Measurements from ENCODE around the gene MT1M. TPM values are rescaled to one million over a fixed set of nuclear protein-coding genes. Genes with fewer than 3 reads are reported as not detected.
"Not testable (repeated sequence)": the region's sequence is repeated elsewhere in the genome, so short reads cannot be mapped to it uniquely, and the experiment has no call there.

MT1M gene
- not detected in 2 replicates for polyA plus RNA-seq (2014; cell fraction: cytosol; rRNA removed)
- not detected in 2 replicates for polyA plus RNA-seq (2014; cell fraction: nucleus; rRNA removed)

GRCh38 chr16:56632156-56632847, at the start of gene MT1M:
TSS of gene MT1M (plus strand) at chr16:56632659. CDS start at chr16:56632732, 73 bp downstream.
- DNase-seq (ENCODE audit: low spot score) = no peak

DNA sequence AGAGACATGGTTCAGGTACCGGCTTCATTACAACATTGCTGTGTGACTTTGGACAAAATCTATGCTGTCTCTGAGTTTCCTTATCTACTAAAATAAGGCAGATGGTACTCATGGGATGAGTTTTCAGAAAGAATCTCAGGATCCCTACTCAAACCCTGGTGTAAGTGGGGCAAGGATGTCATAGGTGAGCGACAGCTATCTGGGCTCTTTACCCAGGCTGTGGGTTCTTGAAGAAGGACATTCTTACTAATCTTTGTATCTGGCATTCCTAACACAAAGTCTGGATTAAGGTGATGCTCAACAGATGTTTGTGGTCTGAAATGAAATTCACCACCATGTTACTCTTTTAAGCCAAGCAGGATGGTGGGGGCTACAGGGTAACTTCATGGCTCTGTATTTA, 49.5 kb upstream of the MT1M start:
- not testable (repeated sequence) for DNase-seq (ENCODE audit: low spot score)

DNA sequence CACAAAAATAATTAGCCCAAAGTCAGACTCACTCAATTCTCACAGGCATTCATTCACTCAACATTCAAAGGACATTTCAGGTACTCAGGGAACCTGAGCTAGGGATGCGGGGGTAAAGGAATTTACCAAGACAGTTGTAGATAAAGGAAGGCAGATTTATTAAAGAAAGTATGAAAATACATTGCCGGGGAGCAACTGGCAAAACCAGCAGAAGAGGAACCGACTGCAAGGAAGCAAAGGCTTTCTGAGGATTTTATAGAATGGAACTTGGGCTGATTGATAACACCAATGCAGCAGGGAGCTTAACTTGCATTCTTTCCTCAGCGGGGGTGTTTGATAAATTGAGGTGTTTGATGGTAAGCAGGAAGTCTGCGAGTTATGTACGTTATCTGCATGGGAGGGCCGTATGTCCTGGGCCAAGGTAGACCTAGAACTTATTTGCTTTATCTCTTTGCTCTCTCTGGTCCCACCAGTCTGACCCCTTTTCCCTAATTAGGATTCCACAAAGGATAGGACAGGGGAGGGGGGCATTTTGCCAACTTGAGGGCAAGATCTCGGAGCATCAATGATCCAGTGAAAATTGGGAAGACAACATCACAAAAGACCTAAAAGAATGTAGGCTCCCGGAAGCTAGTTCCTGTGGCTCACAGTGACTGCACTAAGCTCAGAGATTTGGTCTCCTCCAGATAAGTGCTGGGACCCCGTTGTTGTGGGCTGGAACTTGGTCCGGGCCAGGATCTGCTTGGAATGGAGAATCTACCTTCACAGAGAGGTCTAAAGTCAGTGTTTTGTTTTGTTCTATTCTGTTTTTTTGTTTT, 48.9 kb upstream of the MT1M start:
- no peak for DNase-seq (ENCODE audit: low spot score)

- no peak for DNase-seq (ENCODE audit: low spot score)
Observed at GRCh38 chr16:56584276-56584675, 48.2 kb upstream of the MT1M start.

DNA sequence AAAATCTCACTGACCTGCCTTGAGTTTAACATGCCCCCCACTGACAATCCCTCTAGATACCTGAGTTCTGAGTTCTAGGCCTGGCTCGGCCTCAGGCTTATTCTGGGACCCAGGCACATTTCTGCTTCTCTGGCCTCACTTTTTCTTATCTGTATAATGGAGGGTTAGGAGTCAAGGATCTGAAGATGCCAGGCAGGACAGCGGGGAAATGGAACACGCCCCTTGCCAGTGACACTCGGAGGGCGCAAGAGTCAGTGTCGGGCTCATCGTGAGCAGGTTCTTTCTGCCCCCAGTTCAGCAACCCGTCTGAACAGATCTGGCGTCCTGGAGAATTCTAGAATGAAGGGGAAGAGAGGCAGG, 43.7 kb upstream of the MT1M start:
- DNase-seq (ENCODE audit: low spot score) = no peak

DNA sequence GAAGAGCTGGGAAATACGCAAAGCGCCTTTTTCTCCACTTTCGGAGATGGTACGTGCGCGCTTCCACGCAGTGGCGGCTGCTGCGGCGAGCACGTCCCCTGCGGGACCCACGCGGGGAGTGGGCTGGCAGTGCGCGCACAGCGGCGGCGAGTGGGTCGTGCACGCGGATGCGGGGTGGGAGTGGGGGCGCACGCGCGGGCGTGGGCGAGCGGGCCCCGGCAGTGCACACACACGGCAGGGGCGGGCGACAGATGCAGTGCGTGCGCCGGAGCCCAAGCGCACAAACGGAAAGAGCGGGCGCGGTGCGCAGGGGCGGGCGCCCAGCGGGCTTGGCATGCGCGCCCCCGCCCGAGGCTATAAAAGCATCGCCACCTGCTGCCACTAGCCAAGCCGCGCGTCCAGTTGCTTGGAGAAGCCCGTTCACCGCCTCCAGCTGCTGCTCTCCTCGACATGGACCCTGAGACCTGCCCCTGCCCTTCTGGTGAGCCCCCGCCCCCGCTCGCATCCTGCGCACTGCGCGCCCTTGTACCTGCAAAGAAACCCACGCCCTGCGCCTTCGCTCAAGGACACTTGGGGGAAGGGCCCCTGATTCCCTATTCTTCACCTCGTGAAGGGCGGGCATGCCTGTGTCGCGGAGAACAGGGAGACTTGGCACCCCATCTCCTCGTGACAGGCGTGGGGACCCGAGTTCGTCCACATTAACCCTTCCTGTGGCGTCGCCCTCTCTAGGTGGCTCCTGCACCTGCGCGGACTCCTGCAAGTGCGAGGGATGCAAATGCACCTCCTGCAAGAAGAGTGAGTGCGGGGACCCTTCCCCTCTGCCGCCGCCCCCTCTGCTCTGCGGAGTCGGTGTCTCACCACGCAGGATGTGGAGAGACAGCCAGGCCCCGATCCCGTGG, 43.1 kb upstream of the MT1M start, which contains the start of gene MT3:
Gene MT3 (plus strand): TSS at position 388 of the 899 bp plus-strand sequence. CDS start 63 bp downstream, at position 451.
- no peak for DNase-seq (ENCODE audit: low spot score)

DNA sequence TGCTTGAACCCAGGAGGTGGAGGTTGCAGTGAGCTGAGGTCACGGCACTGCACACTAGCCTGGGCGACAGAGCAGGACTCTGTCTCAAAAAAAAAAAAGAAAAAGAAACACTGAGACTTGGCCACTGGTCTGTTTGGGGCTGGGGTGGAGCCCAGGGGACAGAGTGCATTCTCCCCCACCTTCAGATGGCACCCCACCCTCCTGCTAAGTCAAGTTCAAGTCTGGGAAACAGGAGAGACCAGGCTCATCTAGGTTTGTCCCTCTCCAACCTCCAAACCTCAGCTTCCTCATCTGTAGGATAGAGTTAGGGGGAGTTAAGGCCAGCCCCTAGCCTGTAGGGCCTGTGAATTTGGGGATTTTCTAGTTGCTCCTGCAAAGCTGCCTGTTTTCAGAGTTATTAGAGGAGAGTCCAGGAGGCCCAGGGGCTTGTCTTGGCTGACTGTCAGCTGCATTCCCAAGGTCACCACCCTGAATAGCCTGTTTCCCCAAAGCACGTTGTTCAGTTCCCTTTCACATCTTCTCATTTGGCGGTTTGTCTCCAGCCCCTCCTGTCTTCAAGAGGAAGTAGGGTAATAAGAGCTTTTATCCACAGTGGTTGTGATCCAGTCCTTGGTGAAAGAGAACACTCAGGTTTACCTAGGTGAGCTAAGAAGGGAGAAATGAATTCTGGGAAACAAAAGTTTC, 40.9 kb upstream of the MT1M start:
- DNase-seq (ENCODE audit: low spot score) = no peak

DNA sequence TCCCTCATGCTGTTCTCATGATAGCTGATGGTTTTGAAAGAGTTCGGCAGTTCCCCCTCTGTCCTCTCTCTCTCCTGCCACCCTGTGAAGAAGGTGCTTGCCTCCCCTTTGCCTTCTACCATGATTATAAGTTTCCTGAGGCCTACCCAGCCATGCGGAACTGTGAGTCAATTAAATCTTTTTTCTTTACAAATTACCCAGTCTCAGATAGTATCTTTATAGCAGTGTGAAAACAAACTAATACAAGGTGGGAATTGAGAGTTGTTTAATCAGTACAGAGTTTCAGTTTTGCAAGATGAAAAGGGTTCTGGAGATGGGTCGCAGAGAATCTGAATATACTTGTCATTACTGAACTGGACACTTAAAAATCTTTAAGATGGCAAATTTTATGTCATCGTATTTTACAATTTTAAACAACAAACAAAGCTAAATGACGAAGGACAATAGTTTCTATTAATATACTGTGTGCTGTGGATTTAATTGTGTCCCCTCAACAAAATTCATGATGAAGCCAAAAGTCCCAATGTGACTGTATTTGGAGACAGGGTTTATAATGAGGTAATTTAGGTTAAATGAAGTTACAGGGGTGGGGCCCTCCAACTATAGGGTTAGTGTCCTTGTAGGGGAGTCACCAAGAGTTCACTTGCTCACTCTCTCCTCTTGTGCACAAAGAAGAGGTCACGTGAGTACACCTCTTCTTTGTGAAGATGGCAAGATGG, 38.7 kb upstream of the MT1M start:
- DNase-seq (ENCODE audit: low spot score) = no peak

GRCh38 chr16:56594292-56594619, 38.2 kb upstream of the MT1M start:
- DNase-seq (ENCODE audit: low spot score) = no peak

DNA sequence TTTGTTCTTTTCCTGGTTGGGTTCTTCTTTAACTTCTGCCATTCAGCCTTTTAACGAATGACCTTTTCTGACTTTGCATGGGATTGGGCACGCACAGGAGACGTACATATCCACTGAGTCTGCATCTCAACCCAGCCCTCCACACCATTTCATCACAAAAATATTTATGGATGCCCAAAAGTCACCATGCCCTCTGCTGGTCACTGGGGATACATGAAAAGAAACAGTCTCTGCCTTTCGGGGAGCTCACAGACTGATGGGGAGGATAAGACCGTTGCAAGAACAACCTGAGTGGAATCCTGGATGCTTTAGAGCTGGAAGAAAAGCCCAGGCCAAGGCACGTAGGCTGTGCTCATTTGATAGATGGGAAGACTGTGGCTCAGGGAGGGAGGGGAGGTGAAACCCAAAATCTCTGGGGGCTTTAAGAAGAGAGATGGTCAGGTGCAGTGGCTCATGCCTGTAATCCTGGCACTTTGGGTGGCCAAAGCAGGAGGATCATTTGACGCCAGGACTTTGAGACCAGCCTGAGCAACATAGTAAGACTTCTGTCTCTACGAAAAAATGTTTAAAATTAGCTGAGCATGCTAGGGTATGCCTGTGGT, 32.0 kb upstream of the MT1M start:
- DNase-seq (ENCODE audit: low spot score) = peak; percentile 33

DNA sequence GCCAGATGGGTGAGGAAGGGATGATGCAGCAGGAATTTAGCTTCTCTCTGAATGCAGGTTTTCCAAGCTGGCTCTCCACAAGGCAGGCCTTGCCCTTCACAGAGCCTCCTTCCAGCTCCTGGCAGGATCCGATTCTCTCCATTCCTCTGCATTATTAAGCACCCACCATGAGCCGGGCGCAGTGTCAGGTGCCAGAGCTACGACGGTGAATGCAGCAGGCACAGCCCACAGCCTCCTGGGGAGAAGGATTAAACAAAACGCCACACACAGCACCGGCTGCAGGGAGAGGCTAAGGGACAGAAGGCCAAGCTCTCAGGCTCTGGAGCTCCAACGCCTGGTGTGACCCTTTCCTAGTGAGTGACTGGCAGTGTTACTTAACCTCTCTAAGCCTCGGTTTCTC, 31.1 kb upstream of the MT1M start:
- no peak for DNase-seq (ENCODE audit: low spot score)

- DNase-seq (ENCODE audit: low spot score) = peak; percentile 41
Observed at GRCh38 chr16:56603589-56603988, 28.9 kb upstream of the MT1M start.

- no peak for DNase-seq (ENCODE audit: low spot score)
Observed at GRCh38 chr16:56604966-56605365, 27.5 kb upstream of the MT1M start.

GRCh38 chr16:56605475-56605874, 27.0 kb upstream of the MT1M start:
- no peak for DNase-seq (ENCODE audit: low spot score)

DNA sequence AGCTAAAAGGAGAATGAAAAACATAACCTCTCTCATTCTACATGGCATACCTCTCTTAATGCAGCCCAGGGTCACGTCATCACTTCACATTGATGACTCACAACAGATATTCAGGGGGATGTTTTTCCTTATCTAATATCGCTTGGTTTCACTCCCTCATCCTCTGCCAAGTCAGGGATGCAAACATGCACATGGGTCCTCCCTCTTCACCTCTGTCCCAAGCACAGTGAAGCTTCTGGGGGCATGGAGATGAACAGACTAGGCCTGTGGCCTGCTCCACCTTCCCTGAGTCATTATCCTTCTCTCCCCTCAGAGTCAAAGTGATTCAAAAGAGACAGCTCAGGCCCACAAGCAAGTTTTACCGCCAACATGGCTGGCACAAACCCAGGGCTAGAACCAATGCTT, 26.4 kb upstream of the MT1M start:
- no peak for DNase-seq (ENCODE audit: low spot score)

GRCh38 chr16:56606476-56607108, 25.9 kb upstream of the MT1M start:
- DNase-seq (ENCODE audit: low spot score) = no peak

- DNase-seq (ENCODE audit: low spot score) = no peak
Observed at GRCh38 chr16:56607109-56607618, 25.3 kb upstream of the MT1M start.

DNA sequence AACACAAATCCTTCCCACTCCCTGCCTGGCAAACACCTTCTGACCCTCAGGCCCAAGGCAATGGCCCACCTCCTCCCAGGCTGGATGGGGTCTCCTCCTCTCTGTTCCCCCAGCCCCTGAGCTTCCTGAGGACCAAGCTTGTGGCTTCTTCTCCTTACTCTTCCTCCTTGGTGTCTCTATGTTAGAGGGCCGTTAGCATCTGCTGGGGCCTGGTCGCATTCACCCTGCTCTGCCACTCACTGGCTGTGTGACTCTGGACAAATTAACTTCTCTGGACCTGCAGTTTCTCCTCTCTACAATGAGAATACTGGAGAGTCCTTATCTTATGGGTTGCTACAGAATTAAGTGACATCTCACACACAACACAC, 24.8 kb upstream of the MT1M start:
- DNase-seq (ENCODE audit: low spot score) = no peak

GRCh38 chr16:56608043-56608875, 24.2 kb upstream of the MT1M start, which contains the start of gene MT2A:
TSS of gene MT2A (plus strand) at chr16:56608584. CDS start at chr16:56608656, 72 bp downstream.
- peak; percentile 85 for DNase-seq (ENCODE audit: low spot score)
